Breast epithelium (tissue), 4 donors: Measurements from ENCODE around the gene CPPED1. TPM values are rescaled to one million over a fixed set of nuclear protein-coding genes. Genes with fewer than 3 reads are reported as not detected.

Experiments used
- DNase-seq, 2 donors: peaks; one replicate each; pipeline ENCODE4 v3.0.0-alpha.2; 2019; ENCODE audit warnings: low spot score in 2 of 2
- H3K27ac ChIP-seq, 2 donors: fragments of 200-600 bp; sonication (generic) in 1 of 2; one replicate each; pipeline ENCODE4 v1.5.1; 2016 to 2019; ENCODE audit warnings: mild to moderate bottlenecking in 1 of 2
- H3K27me3 ChIP-seq, 2 donors: fragments of 200-600 bp; sonication (generic) in 1 of 2; one replicate each; pipeline versions ENCODE4 v1.5.1 to v1.6.0; 2017 to 2019; ENCODE audit warnings: control low read depth in 1 of 2, mild to moderate bottlenecking in 1 of 2
- H3K36me3 ChIP-seq: fragments of 200-600 bp; one replicate; pipeline ENCODE4 v1.5.1; 2019
- H3K4me1 ChIP-seq, 2 donors: fragments of 200-600 bp; sonication (generic); one replicate each; pipeline ENCODE4 v1.5.1; 2016 to 2019; ENCODE audit warnings: control low read depth in 1 of 2
- H3K4me3 ChIP-seq, 3 donors: fragments of 200-600 bp; sonication (generic); 1 replicate in 2 of 3; 2 replicates in 1 of 3; pipeline ENCODE4 v1.5.1; 2016 to 2019; ENCODE audit warnings: mild to moderate bottlenecking in 3 of 3, moderate library complexity in 2 of 3
- H3K9me3 ChIP-seq, 2 donors: fragments of 200-600 bp; sonication (generic) in 1 of 2; one replicate each; pipeline ENCODE4 v1.5.1; 2016 to 2019; ENCODE audit warnings: control low read depth in 1 of 2
- CTCF ChIP-seq, 3 donors: fragments of 450-650 bp; IDR thresholded peaks; one replicate each; pipeline ENCODE4 v1.5.1; 2016 to 2017; ENCODE audit warnings: antibody characterized with exemption in 3 of 3, mild to moderate bottlenecking in 3 of 3, moderate library complexity in 3 of 3
- POLR2A ChIP-seq: fragments of 450-650 bp; IDR thresholded peaks from one replicate; pipeline ENCODE4 v1.6.1; 2016; ENCODE audit warnings: antibody characterized with exemption, mild to moderate bottlenecking, moderate library complexity
- POLR2AphosphoS5 ChIP-seq, 3 donors: sonication (generic); formaldehyde crosslinking; IDR thresholded peaks; one replicate each; pipeline ENCODE4 v1.6.1; 2017; ENCODE audit warnings: antibody characterized with exemption in 3 of 3
- intact Hi-C: fragments of 100-400 bp; cut with DNase I; formaldehyde crosslinking; loops from one replicate; pipeline ENCODE4 v1.15.1; 2023; ENCODE audit warnings: low total_unique reads
- total RNA-seq, 3 donors: library from RNA; depleted of rRNA; stranded (reverse); fragments of >200 nt; gene quantifications; one replicate each; pipeline ENCODE4 v1.1.0, GENCODE V29; 2016

CPPED1 gene
- total RNA-seq, 3 donors from 2014 or later = 9.2 to 23.0 (median 16.4) TPM

GRCh38 chr16:12629271-12629670 is 174.4 kb downstream of the CPPED1 start:
- Histone ChIP-seq H3K27me3 (peaks cover 0 to 16% of the 10 kb centered on the region in 2 donors), H3K4me3 (no peak overlapping the region), H3K36me3 (no peaks in the 10 kb centered on the region), H3K9me3 (no peaks in the 10 kb centered on the region), H3K4me1 (no peaks in the 10 kb centered on the region), H3K27ac (no peak overlapping the region)
- TF ChIP-seq POLR2AphosphoS5 (IDR thresholded peaks at IDR 0.05) (no peak), CTCF (IDR thresholded peaks at IDR 0.05) (no peak), POLR2A (no peak)
- no peak for DNase-seq
- intact Hi-C loops = no loop called here

- DNase-seq = no peak
- intact Hi-C loops = no loop called here
- TF ChIP-seq POLR2A (no peak), POLR2AphosphoS5 (IDR thresholded peaks at IDR 0.05) (no peak), CTCF (IDR thresholded peaks at IDR 0.05) (no peak)
- Histone ChIP-seq H3K36me3 (no peaks in the 10 kb centered on the region), H3K27me3 (peaks cover 0 to 11% of the 10 kb centered on the region in 2 donors), H3K9me3 (peaks cover 0 to 3% of the 10 kb centered on the region in 2 donors), H3K27ac (no peak overlapping the region), H3K4me1 (no peaks in the 10 kb centered on the region), H3K4me3 (no peak overlapping the region)
Observed at GRCh38 chr16:12628536-12628935, 175.2 kb downstream of the CPPED1 start.

- intact Hi-C loops = no loop called here
- Histone ChIP-seq H3K4me1 (no peaks in the 10 kb centered on the region), H3K9me3 (peaks cover 0 to 3% of the 10 kb centered on the region in 2 donors), H3K36me3 (no peaks in the 10 kb centered on the region), H3K27me3 (peaks cover 0 to 11% of the 10 kb centered on the region in 2 donors), H3K4me3 (no peak overlapping the region), H3K27ac (no peak overlapping the region)
- DNase-seq = no peak
- TF ChIP-seq POLR2A = no peak
- no peak for TF ChIP-seq POLR2AphosphoS5 (IDR thresholded peaks at IDR 0.05)
- TF ChIP-seq CTCF (IDR thresholded peaks at IDR 0.05) = no peak
Observed at GRCh38 chr16:12627394-12627793, 176.3 kb downstream of the CPPED1 start.

- Histone ChIP-seq H3K9me3 (peaks cover 0 to 3% of the 10 kb centered on the region in 2 donors), H3K36me3 (no peaks in the 10 kb centered on the region), H3K27me3 (peaks cover 0 to 11% of the 10 kb centered on the region in 2 donors), H3K4me3 (no peak overlapping the region), H3K27ac (no peak overlapping the region), H3K4me1 (no peaks in the 10 kb centered on the region)
- no peak for TF ChIP-seq POLR2A
- no peak for TF ChIP-seq CTCF (IDR thresholded peaks at IDR 0.05)
- no peak for TF ChIP-seq POLR2AphosphoS5 (IDR thresholded peaks at IDR 0.05)
- DNase-seq = no peak
- intact Hi-C loops = no loop called here
Observed at GRCh38 chr16:12626411-12626810, 177.3 kb downstream of the CPPED1 start.

- H3K4me1 ChIP-seq = no peaks in the 10 kb centered on the region
- no peak for TF ChIP-seq CTCF (IDR thresholded peaks at IDR 0.05)
- no peak for TF ChIP-seq POLR2AphosphoS5 (IDR thresholded peaks at IDR 0.05)
- no peak for TF ChIP-seq POLR2A
- no peak for DNase-seq
- H3K9me3 ChIP-seq = peaks cover 0 to 3% of the 10 kb centered on the region in 2 donors
- no peak overlapping the region for H3K4me3 ChIP-seq
- intact Hi-C loops = no loop called here
- H3K36me3 ChIP-seq = no peaks in the 10 kb centered on the region
- H3K27me3 ChIP-seq = peaks cover 0 to 11% of the 10 kb centered on the region in 2 donors
- no peak overlapping the region for H3K27ac ChIP-seq
Observed at GRCh38 chr16:12625716-12626115, 178.0 kb downstream of the CPPED1 start.
